Neural cell (in vitro differentiated cells): Measurements from ENCODE around the gene MAGI1. TPM values are rescaled to one million over a fixed set of nuclear protein-coding genes. Genes with fewer than 3 reads are reported as not detected.

Experiments used
- H2AFZ ChIP-seq: fragments of 200-600, 300-800 bp; sonication (generic), shearing (Covaris generic); 2 replicates; pipeline ENCODE4 v1.6.0; 2014; ENCODE audit warnings: low read depth, mild to moderate bottlenecking, antibody characterized with exemption, low read length, moderate library complexity
- H3F3A ChIP-seq: fragments of 200-600 bp; shearing (Covaris generic); 2 replicates; pipeline ENCODE4 v1.6.1; 2016; ENCODE audit warnings: mild to moderate bottlenecking, moderate library complexity, mixed read lengths, antibody characterized with exemption, low read length; ENCODE audit not compliant: insufficient read depth, poor library complexity, severe bottlenecking
- H3K27ac ChIP-seq: fragments of 200-600, 300-800 bp; sonication (generic), shearing (Covaris generic); 2 replicates; pipeline ENCODE4 v1.5.1; 2014; ENCODE audit warnings: mild to moderate bottlenecking, low read length, moderate library complexity
- H3K27me3 ChIP-seq: fragments of 300-800, 200-600 bp; sonication (generic), shearing (Covaris generic); 2 replicates; pipeline ENCODE4 v1.6.0; 2014; ENCODE audit warnings: mild to moderate bottlenecking, low read depth, low read length, moderate library complexity; ENCODE audit not compliant: insufficient read depth
- H3K36me3 ChIP-seq: fragments of 300-800, 200-600 bp; sonication (generic), shearing (Covaris generic); 2 replicates; pipeline ENCODE4 v1.5.1; 2014; ENCODE audit warnings: mild to moderate bottlenecking, antibody characterized with exemption, low read length, moderate library complexity; ENCODE audit not compliant: insufficient read depth
- H3K4me2 ChIP-seq: fragments of 300-800, 200-600 bp; sonication (generic), shearing (Covaris generic); 2 replicates; pipeline ENCODE4 v1.6.0; 2014; ENCODE audit warnings: mild to moderate bottlenecking, low read length
- H3K4me3 ChIP-seq: fragments of 300-800, 200-600 bp; sonication (generic), shearing (Covaris generic); 2 replicates; pipeline ENCODE4 v1.5.1; 2014; ENCODE audit warnings: mild to moderate bottlenecking, low read length, moderate library complexity
- H3K79me2 ChIP-seq: fragments of 200-600 bp; shearing (Covaris generic); replicated peaks from 2 replicates; pipeline ENCODE4 v1.6.0; 2014; ENCODE audit warnings: mild to moderate bottlenecking, low read length, moderate library complexity; ENCODE audit not compliant: insufficient read depth
- H3K9ac ChIP-seq: fragments of 300-800, 200-600 bp; sonication (generic), shearing (Covaris generic); 2 replicates; pipeline ENCODE4 v1.6.1; 2016; ENCODE audit warnings: mild to moderate bottlenecking, low read length, mixed read lengths
- H3K9me2 ChIP-seq: fragments of 200-600 bp; shearing (Covaris generic); 2 replicates; pipeline ENCODE4 v1.6.1; 2016; ENCODE audit warnings: mild to moderate bottlenecking, low read length, mixed read lengths; ENCODE audit not compliant: insufficient read depth
- H3K9me3 ChIP-seq: fragments of 200-600, 300-800 bp; sonication (generic), shearing (Covaris generic); 2 replicates; pipeline ENCODE4 v1.6.1; 2016; ENCODE audit warnings: mild to moderate bottlenecking, mixed run types, low read length, moderate library complexity, mixed read lengths
- H4K20me1 ChIP-seq: fragments of 200-600 bp; shearing (Covaris generic); 2 replicates; pipeline ENCODE4 v1.6.1; 2016; ENCODE audit warnings: mild to moderate bottlenecking, mixed run types; ENCODE audit not compliant: insufficient read depth
- EP300 ChIP-seq: fragments of 450-650 bp; conservative IDR thresholded peaks from 2 replicates; pipeline ENCODE4 v1.6.1; 2014; ENCODE audit warnings: antibody characterized with exemption, mild to moderate bottlenecking, moderate library complexity; ENCODE audit not compliant: poor library complexity, severe bottlenecking
- EZH2 ChIP-seq: fragments of 200-600, 300-800 bp; shearing (Covaris generic), sonication (generic); IDR thresholded peaks from 2 replicates; pipeline ENCODE4 v1.6.1; 2014; ENCODE audit warnings: antibody characterized with exemption, low read length, borderline replicate concordance, mild to moderate bottlenecking; ENCODE audit not compliant: insufficient read depth, poor library complexity, severe bottlenecking
- MXI1 ChIP-seq: fragments of 450-650 bp; conservative IDR thresholded peaks from 2 replicates; pipeline ENCODE4 v1.6.1; 2014; ENCODE audit warnings: antibody characterized with exemption, mild to moderate bottlenecking; ENCODE audit not compliant: poor library complexity, severe bottlenecking
- POLR2AphosphoS5 ChIP-seq: IDR thresholded peaks from 2 replicates; pipeline ENCODE4 v1.6.1; 2012
- RAD21 ChIP-seq: fragments of 450-650 bp; conservative IDR thresholded peaks from 2 replicates; pipeline ENCODE4 v1.6.1; 2014; ENCODE audit warnings: antibody characterized with exemption, mild to moderate bottlenecking, moderate library complexity
- REST ChIP-seq: IDR thresholded peaks from 2 replicates; pipeline ENCODE4 v1.6.1; 2012; ENCODE audit warnings: borderline replicate concordance
- SMC3 ChIP-seq: fragments of 450-650 bp; conservative IDR thresholded peaks from 2 replicates; pipeline ENCODE4 v1.6.1; 2014; ENCODE audit warnings: antibody characterized with exemption, mild to moderate bottlenecking, moderate library complexity; ENCODE audit not compliant: poor library complexity
- TAF1 ChIP-seq: IDR thresholded peaks from 2 replicates; pipeline ENCODE4 v1.6.1; 2012; ENCODE audit warnings: low read depth
- polyA plus RNA-seq: library from polyadenylated mRNA; depleted of rRNA; stranded (reverse); fragments of >200 nt; gene quantifications from 2 replicates; pipeline ENCODE4 v1.2.3, GENCODE V29; 2014
- TF ChIP-seq, protein P1 (sequence below): fragments of 450-650 bp; IDR thresholded peaks from 2 replicates; pipeline ENCODE4 v1.5.1; 2014; ENCODE audit warnings: antibody characterized with exemption, mild to moderate bottlenecking, moderate library complexity; ENCODE audit not compliant: poor library complexity, severe bottlenecking

Gene MAGI1
- polyA plus RNA-seq, 1 donor from 2014 or later, result 44.7 TPM

- Histone ChIP-seq H3K27me3 (no peaks in the 10 kb centered on the region), H3K27ac (no peak overlapping the region), H3K4me3 (no peak overlapping the region), H3K9me3 (no peaks in the 10 kb centered on the region), H2AFZ (no peak overlapping the region), H4K20me1 (peaks cover 4% of the 10 kb centered on the region), H3K36me3 (no peaks in the 10 kb centered on the region), H3K9ac (no peak overlapping the region), H3K9me2 (no peaks in the 10 kb centered on the region), H3K4me2 (no peak overlapping the region), H3F3A (no peaks in the 10 kb centered on the region), H3K79me2 (peaks cover 47% of the 10 kb centered on the region)
- TF ChIP-seq REST, result no peak
- no peak for TF ChIP-seq POLR2AphosphoS5
- no peak for TF ChIP-seq EP300
- no peak for TF ChIP-seq EZH2
- TF ChIP-seq RAD21, result no peak
- TF ChIP-seq TAF1, result no peak
- no peak for TF ChIP-seq MXI1
Measured at GRCh38 chr3:65578861-65579260, 459.9 kb downstream of the MAGI1 start.

DNA sequence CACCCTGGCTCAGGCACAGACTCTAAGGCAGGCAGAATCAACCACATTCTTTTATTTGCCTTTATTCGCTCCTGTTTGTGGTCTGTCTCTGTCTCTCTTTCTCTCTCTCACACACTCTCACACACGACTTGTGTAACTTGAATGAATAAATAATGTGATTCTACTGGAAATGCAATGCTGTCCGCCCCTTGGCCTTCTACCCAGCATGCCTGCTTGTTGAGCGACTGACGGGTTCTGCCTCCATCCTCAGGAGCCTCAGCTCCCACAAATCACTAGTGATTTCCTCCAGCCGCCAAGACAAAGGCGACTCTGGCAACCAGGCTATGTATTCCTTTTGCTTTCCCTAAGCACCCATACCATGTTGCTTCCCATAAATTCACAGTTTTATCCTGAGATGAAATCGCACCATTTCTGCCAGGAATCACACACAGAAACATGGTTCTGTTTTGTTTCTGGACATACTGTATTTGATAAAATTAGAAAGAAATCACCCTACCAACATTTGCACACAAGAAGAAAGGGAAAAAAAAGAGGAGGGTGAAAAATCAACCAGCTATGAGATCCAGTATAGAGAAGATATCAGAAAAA is 460.8 kb downstream of the MAGI1 start:
- H3K9me2 ChIP-seq, result no peaks in the 10 kb centered on the region
- H3K79me2 ChIP-seq, result peaks cover 46% of the 10 kb centered on the region
- H3K27me3 ChIP-seq, result peaks cover 2% of the 10 kb centered on the region
- no peak overlapping the region for H3K27ac ChIP-seq
- no peak for TF ChIP-seq MXI1
- H3K4me3 ChIP-seq, result no peak overlapping the region
- H3K9ac ChIP-seq, result no peak overlapping the region
- no peaks in the 10 kb centered on the region for H3F3A ChIP-seq
- H3K36me3 ChIP-seq, result no peaks in the 10 kb centered on the region
- peaks cover 4% of the 10 kb centered on the region for H4K20me1 ChIP-seq
- H3K9me3 ChIP-seq, result no peaks in the 10 kb centered on the region
- H2AFZ ChIP-seq, result no peak overlapping the region
- H3K4me2 ChIP-seq, result no peak overlapping the region

DNA sequence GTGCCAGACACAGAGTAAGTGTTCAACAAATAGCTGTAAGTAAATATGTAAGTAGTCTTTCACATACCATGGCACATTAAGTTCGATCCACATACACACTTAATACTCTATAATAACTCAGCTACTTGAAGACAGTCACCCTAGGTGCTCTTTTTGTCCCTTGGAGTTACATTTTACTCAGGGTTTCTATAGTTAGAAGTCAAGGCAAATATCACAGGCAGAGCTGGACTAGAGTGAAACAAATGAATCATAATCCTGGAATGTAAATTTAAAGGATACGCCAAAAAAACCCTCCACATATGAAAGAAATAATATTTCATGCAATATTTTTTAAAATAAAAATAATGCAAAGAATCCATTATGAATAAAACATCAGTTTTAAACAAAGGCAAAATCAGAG is 461.8 kb downstream of the MAGI1 start:
- no peak for TF ChIP-seq TAF1
- no peak for TF ChIP-seq MXI1
- no peak for TF ChIP-seq EP300
- TF ChIP-seq RAD21, result no peak
- TF ChIP-seq POLR2AphosphoS5, result no peak
- TF ChIP-seq, protein P1, sequence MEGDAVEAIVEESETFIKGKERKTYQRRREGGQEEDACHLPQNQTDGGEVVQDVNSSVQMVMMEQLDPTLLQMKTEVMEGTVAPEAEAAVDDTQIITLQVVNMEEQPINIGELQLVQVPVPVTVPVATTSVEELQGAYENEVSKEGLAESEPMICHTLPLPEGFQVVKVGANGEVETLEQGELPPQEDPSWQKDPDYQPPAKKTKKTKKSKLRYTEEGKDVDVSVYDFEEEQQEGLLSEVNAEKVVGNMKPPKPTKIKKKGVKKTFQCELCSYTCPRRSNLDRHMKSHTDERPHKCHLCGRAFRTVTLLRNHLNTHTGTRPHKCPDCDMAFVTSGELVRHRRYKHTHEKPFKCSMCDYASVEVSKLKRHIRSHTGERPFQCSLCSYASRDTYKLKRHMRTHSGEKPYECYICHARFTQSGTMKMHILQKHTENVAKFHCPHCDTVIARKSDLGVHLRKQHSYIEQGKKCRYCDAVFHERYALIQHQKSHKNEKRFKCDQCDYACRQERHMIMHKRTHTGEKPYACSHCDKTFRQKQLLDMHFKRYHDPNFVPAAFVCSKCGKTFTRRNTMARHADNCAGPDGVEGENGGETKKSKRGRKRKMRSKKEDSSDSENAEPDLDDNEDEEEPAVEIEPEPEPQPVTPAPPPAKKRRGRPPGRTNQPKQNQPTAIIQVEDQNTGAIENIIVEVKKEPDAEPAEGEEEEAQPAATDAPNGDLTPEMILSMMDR, result no peak
- no peak for TF ChIP-seq EZH2
- TF ChIP-seq REST, result no peak
- TF ChIP-seq SMC3, result no peak
- Histone ChIP-seq H3K4me3 (no peak overlapping the region), H3K27me3 (peaks cover 2% of the 10 kb centered on the region), H3K9me2 (no peaks in the 10 kb centered on the region), H3F3A (no peaks in the 10 kb centered on the region), H3K79me2 (peaks cover 47% of the 10 kb centered on the region), H3K9ac (no peak overlapping the region), H3K27ac (no peak overlapping the region), H2AFZ (no peak overlapping the region), H3K4me2 (no peak overlapping the region), H4K20me1 (peaks cover 3% of the 10 kb centered on the region), H3K36me3 (no peaks in the 10 kb centered on the region), H3K9me3 (no peaks in the 10 kb centered on the region)
